NCI-H1105 (cell line): ENCODE measurements around the gene KCNJ5.

Experiments
- DNase-seq: peaks from one replicate; lab custom pipeline; 2025; lab: John Stamatoyannopoulos, UW

KCNJ5 gene

GRCh38 chr11:128871168-128871610 is 20.0 kb upstream of the KCNJ5 start:
- no peak for DNase-seq

- DNase-seq, result no peak
Observed at GRCh38 chr11:128872094-128872493, 19.1 kb upstream of the KCNJ5 start.

- DNase-seq, result no peak
Observed at GRCh38 chr11:128872594-128872993, 18.6 kb upstream of the KCNJ5 start.

- no peak for DNase-seq
Observed at GRCh38 chr11:128874427-128874826, 16.7 kb upstream of the KCNJ5 start.

DNA sequence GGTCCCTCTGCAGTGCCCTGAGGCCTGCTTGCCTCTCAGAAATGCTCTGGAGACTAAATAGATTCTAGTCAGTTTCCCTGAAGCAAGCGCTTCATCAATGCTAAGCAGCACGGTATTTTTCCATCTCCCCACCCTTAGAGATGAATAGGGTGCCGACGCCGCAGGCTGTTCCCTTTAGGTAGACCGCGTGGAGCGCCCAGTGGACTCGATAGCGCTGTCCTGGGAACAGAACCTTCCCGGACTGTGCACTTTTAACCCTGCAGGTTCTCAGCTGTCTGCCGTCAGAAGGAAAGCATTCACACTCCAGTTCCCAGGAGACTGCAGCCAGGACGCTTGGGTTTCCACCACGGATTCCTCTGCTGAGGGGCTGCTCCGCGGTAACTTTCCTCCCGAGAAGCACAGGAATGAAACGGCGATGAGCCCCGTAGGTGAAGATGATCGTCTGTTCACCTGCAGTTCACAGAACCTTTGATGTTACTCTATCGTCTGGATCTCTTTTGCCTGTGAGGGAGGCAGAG is 15.0 kb upstream of the KCNJ5 start:
- no peak for DNase-seq

- no peak for DNase-seq
Observed at GRCh38 chr11:128877726-128878125, 13.4 kb upstream of the KCNJ5 start.

DNA sequence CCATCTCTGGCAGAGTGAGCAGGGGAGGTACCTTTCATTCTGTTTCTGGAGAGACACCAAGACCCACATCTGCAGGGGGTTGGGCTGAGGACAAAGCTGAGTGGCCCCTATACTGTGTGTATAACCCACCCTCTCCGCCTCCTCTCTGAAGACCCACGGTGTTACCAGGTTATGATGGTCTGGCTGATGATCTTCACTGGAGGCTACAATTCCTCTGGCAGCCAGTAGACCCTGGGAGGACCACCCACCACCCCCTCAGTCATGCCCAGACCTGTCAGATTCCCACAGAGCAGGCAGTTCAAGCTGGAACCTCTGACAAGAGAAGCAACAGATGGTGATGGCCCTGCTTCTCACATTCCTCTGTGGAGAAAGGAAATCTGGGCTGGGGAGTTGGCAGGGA is 12.7 kb upstream of the KCNJ5 start:
- DNase-seq, result no peak

DNA sequence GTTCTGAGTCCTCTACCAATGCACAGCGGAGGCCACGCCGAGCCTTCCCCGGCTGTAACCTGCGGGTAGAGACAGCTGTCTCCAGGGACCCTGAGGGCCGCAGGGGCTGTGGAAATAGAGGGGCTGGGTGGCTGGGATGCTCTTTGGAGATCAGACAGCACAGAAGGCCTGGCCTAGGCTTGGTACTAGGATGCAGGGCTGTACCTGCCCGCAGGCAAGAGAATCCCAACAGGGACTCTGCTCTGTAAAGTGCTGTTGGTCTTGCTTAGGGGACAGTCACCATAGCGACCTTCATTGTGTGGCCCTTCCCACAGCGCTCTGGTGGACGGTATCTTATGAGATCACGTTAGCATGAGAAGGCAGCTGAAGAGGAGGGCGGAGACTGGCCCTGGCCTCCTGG is 11.3 kb upstream of the KCNJ5 start:
- no peak for DNase-seq

DNA sequence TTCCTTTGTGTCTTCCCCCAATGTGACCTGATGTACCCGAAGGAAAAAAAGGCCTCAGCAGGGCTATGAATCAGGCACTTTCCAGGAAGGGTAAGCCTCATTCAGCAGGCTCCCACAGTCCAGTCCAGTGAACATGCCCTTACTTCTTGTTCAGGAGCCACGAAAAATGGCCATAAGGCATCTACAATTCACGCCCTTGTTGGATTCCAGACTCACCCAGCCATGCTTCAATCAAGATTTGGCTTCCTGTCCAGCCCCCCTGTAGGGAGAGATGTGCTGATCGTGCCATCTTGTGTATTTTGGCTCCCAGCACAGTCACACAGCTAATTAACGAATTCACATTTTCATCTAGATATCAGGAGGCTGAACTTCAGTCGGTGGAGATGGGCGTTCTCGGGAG is 9.9 kb upstream of the KCNJ5 start:
- no peak for DNase-seq

DNA sequence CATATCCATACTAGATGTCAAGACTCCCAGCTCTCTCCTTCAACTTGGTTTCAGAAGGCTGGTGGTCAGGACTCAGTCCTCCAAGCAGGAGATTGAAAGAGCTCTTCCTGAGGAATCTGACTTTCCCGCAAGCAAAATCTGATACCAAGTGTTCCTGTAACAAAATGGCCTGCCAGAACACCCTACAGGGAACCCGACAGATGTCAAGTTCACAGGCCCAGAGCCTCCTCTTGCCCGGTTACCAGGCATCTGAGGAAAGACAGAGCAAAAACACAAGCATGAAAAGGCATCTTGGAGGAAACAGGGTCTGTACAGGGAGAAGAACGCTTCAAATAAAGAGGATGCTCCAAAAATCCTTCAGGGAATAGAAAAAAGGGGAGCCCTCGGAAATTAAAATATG is 8.7 kb upstream of the KCNJ5 start:
- DNase-seq, result no peak

DNA sequence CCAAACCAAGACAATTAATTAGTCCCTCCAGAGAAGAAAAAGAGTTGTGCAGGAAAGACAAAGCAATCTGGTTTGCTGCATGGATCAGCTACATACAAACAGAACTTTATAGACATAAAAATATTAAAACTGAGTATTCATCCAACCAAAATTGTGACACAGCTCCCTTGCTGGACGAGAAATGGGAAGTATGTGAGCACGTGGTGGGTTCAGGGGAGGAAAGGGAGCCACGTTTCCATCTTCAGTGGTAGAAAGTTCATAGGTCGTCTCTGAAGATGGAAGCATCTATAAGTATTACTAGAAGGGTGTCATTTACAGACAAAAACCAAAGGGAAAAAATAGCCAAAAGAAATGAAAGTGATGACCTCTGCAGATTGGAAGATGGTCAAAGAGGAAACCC is 7.1 kb upstream of the KCNJ5 start:
- no peak for DNase-seq

- peak; percentile 75 for DNase-seq
Observed at GRCh38 chr11:128884703-128885338, 6.3 kb upstream of the KCNJ5 start.

GRCh38 chr11:128886406-128887124 is 4.6 kb upstream of the KCNJ5 start:
- DNase-seq, result peak; percentile 45

DNA sequence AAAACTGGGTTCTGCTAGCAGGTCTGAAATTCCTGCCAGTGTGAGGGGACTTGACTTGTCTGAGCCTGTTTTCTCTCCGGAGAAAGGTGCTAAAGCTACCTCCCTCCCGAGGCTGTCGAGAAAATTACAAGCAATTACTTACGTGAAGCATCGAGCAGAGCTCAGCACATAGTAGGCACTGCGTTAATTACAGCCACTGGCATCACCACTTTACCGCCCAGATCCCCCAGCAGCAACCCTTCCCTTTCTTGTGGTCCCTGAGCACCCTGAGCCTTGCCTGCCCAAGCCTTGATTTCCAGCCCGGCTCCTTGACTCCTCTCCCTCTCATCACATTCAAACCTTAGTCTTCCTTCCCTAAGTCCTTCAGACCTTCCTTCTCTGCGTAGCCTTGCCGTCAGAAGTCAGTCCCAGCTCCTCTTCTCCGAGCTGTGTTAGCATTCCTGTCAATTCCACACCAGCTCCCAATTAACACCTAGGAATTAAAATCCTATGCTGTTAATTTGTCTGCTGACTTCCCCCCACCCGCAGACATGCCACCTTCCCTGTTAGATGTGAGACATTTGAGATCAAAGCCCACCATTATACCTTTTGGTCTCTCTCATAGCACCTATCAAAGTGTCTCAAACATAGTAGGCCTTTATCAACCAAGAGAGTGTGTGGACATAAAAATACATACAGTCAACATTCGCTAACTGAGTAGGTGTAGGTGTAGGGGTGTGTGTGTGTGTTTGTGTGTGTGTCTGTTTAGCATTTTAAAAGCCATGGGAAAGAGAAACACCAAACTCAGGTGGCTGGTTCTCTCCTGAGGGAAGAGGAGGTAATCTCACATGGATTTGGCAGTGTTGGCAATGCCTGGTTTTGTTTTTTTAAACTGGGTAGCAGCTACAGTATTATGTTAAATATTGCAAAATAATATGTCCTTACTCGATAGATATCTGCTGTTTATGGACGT is 2.8 kb upstream of the KCNJ5 start:
- DNase-seq, result peak; percentile 23

DNA sequence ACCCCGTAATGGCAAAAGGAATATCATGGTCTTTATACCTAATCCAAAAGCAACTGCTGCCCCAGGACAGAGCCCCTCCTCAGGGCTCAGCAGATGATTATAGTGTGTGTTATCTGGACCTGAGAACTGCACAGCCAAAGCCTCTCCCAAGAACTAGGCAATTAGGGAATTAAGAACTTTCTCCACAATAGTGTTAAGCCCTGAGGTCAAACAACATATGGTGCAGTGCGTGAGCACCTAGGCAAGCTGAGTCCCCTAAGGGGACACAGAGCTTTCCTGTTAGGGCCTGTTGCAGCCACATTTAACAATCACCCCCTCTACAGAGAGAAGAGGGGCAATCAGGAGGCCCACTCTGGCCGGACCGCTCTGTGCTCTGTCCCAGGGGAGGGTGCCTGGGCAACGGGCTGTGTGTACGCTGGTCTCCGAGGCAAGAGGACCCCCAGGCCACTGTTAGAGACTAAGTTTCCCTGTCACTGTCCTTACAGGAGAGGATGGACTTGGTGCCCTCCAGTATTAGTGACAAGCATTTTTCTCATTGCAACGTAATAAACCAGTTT is 1.4 kb upstream of the KCNJ5 start:
- no peak for DNase-seq

- no peak for DNase-seq
Observed at GRCh38 chr11:128890216-128890542, 977 bp upstream of the KCNJ5 start.

GRCh38 chr11:128891913-128892398 is 800 bp downstream of the KCNJ5 start:
- DNase-seq, result no peak

- no peak for DNase-seq
Observed at GRCh38 chr11:128892866-128893565, 1.9 kb downstream of the KCNJ5 start.

DNA sequence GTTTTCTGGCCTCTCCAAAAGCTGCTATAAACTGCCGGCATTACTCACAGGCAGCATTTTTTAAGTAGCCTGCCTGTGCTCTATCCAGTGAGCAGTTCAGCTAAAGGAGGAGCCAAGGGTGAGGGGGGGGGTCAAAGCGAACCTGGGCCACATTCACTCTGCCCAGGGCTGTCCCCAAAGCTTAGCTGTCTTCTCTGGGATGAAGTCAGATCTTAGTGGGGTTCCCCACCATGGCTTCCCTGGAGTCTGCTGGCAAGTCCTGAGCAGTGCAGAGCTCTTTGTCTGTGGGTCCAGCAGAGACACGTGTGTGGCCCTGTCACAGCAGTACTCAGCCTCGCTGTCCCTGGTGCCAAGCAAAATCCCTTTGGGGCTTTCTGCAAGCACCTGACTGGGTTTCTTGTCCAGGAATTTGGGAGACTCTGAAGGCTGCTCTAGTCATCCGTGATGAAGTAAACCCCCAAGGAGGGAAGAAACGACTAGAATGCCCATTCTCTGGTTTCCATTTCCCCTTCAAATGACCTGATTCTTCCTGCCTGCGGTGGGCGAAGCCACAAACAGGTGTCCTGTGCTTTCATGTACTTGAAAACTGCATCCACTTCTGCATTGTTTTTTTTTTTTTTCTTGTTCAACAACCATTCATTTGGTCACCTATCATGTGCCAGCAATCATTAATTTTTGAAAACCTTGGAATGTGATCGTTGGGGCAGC is 2.6 kb downstream of the KCNJ5 start:
- DNase-seq, result no peak

DNA sequence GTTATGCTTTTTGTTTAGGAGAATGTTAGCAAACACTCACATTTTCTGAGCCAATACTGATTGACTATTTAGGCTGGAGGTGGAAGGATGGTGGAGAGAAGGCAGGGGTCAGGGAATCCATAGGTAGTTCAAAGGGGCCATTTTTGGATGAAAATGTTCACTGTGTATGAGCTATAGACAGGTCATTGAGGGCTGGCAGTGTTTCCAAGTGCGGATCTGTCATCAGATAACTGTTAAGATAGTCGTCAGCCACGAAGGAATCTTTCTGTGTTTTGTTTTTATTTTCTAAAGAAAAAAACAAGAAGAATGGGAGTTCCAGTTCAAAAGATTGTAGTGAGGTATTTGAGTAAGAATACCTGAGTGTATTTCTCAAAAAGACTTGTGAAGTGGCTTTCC is 3.1 kb downstream of the KCNJ5 start:
- DNase-seq, result no peak

DNA sequence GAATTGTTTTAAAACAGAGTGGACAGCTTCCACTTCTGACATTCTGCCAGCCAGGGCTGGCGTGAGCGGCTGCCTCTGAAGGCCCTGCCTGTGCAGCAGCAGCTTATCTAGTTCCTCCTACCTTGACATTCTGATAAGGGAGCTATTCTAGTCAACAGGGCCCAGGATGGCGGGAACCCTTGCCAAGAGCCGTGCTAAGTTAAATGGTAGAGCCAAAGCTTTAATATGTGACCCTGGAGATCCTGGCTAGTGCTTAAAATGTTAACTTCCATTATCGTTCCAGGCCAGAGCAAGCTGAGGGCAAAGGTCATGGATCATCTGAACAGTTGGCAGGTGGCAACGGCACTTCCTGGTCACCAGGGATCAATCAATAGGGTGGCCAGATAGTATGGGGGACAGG is 3.5 kb downstream of the KCNJ5 start:
- no peak for DNase-seq
